Ovary (tissue), 9 donors: ENCODE results near the gene MFNG. TPM values are rescaled to one million over a fixed set of nuclear protein-coding genes. Genes with fewer than 3 reads are reported as not detected.

Experiments
- DNase-seq, 5 donors: peaks; one replicate each; pipeline ENCODE4 v3.0.0-alpha.2; 2019 to 2020
- H3K27ac ChIP-seq, 2 donors: fragments of 200-600 bp; one replicate each; pipeline versions ENCODE4 v1.5.1 to v1.8.0; 2019 to 2022
- H3K27me3 ChIP-seq: fragments of 200-600 bp; one replicate; pipeline ENCODE4 v1.8.0; 2022
- H3K36me3 ChIP-seq: fragments of 200-600 bp; sonication (generic); one replicate; pipeline ENCODE4 v1.5.1; 2019
- H3K4me1 ChIP-seq: one replicate; pipeline ENCODE4 v1.8.1; 2013; ENCODE audit warnings: mild to moderate bottlenecking, moderate library complexity; ENCODE audit not compliant: insufficient read depth
- H3K4me3 ChIP-seq: fragments of 200-600 bp; sonication (generic); one replicate; pipeline ENCODE4 v1.5.1; 2017
- H3K9me3 ChIP-seq, 2 donors: fragments of 200-600 bp in 1 of 2; sonication (generic) in 1 of 2; one replicate each; pipeline versions ENCODE4 v1.5.1 to v1.8.1; 2013 to 2019; ENCODE audit warnings: mild to moderate bottlenecking in 1 of 2, moderate library complexity in 1 of 2
- CTCF ChIP-seq, 3 donors: fragments of 450-650 bp in 2 of 3; fragments of 200-600 bp in 1 of 3; IDR thresholded peaks; one replicate each; pipeline versions ENCODE4 v1.5.1 to v1.8.0; 2016 to 2022; ENCODE audit warnings: antibody characterized with exemption in 3 of 3, mild to moderate bottlenecking in 1 of 3
- EP300 ChIP-seq: sonication (generic); formaldehyde crosslinking; IDR thresholded peaks from one replicate; pipeline ENCODE4 v1.6.1; 2017; ENCODE audit warnings: antibody characterized with exemption
- POLR2A ChIP-seq: fragments of 450-650 bp; IDR thresholded peaks from one replicate; pipeline ENCODE4 v1.6.1; 2017; ENCODE audit warnings: antibody characterized with exemption, mild to moderate bottlenecking, moderate library complexity
- WGBS, 3 donors: extraction: QIAGEN DNeasy Blood & Tissue Kit in 1 of 3; methylation state at CpG; one replicate each; pipeline versions ENCODE4 v1.1.5 to v1.1.7; 2013 to 2017; 5-methylcytosine and 5-hydroxymethylcytosine counted together
- intact Hi-C, 4 donors: fragments of 100-400 bp; cut with DNase I; formaldehyde crosslinking; loops; one replicate each; pipeline versions ENCODE4 v1.11.0 to v1.15.1; 2022 to 2023
- polyA plus RNA-seq, 2 donors: library from polyadenylated mRNA; stranded (reverse); fragments of 200-250 nt in 1 of 2; fragments of 350-450 nt in 1 of 2; fragmentation: Illumina TruSeq in 1 of 2; extraction: RNeasy Lipid Tissue Mini Kit (QIAGEN cat#74804) in 1 of 2; gene quantifications; one replicate each; pipeline ENCODE4 v1.2.3, GENCODE V29; 2013 to 2014
- total RNA-seq, 7 donors: library from RNA; depleted of rRNA in 2 of 7; stranded (reverse); fragments of >200 nt in 2 of 7; fragmentation: NEBNext Ultra II Directional in 3 of 7; extraction: Animal tissue kit (Norgen Biotek cat#: 25700) in 3 of 7; gene quantifications; one replicate each; pipeline versions ENCODE4 v1.1.0 to v1.2.4, GENCODE V29; 2016 to 2023
- donor health status: DM: no; HTN: no; CAD: no; lungs with moderate emphysema.
- donor health status: DM: no; HTN: no; CAD: no.
- donor health status: Bipolar disorder and iron deficiency.
- donor health status: DM: yes; HTN: yes; CAD: no.
- donor health status: DM: no; HTN: no; CAD: no.
- donor health status: DM: yes; HTN: yes; CAD: no.

Gene MFNG
- total and polyA plus RNA-seq, 9 donors = 4.4 to 11.1 (median 7.1) TPM

DNA sequence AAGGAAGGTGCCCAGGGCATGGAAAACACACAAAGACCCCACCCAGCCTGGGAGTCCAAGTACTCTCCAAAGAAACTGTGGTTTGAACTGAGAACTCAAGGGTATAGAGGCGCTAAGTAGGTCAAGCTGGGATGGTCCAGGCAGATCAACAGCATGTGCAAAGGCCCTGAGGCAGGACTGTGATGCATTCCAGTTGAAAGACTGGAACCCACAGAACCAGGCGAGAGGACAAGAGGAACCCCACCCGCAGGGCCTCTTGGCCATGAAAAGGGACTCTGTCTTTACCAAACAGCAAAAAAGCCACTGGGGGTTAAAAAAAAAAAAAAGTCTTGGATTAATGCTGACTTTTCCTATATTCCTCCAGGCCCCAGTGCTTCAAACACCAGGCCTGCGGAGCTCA lies 18.8 kb upstream of the MFNG start:
- Histone ChIP-seq H3K9me3 (no peaks in the 10 kb centered on the region), H3K36me3 (no peaks in the 10 kb centered on the region), H3K4me1 (peaks cover 16% of the 10 kb centered on the region), H3K4me3 (no peak overlapping the region), H3K27me3 (no peaks in the 10 kb centered on the region), H3K27ac (no peak overlapping the region)
- no peak for DNase-seq
- intact Hi-C loops = no loop called here
- TF ChIP-seq POLR2A (no peak), CTCF (IDR thresholded peaks at IDR 0.05) (no peak), EP300 (no peak)
- WGBS, 3 donors = 97 to 99% (median 98%) methylated on average over 4 of the region's 4 CpGs

GRCh38 chr22:37503850-37504249 lies 17.7 kb upstream of the MFNG start:
- no peaks in the 10 kb centered on the region for H3K36me3 ChIP-seq
- no peak overlapping the region for H3K4me3 ChIP-seq
- DNase-seq = no peak
- no peak for TF ChIP-seq POLR2A
- TF ChIP-seq EP300 = no peak
- no peak for TF ChIP-seq CTCF (IDR thresholded peaks at IDR 0.05)
- intact Hi-C loops = no loop called here
- peaks cover 16% of the 10 kb centered on the region for H3K4me1 ChIP-seq
- no peak overlapping the region for H3K27ac ChIP-seq
- no peaks in the 10 kb centered on the region for H3K9me3 ChIP-seq
- no peaks in the 10 kb centered on the region for H3K27me3 ChIP-seq
- 78 to 82% (median 81%) methylated on average over 11 of the region's 11 CpGs for WGBS, 3 donors

DNA sequence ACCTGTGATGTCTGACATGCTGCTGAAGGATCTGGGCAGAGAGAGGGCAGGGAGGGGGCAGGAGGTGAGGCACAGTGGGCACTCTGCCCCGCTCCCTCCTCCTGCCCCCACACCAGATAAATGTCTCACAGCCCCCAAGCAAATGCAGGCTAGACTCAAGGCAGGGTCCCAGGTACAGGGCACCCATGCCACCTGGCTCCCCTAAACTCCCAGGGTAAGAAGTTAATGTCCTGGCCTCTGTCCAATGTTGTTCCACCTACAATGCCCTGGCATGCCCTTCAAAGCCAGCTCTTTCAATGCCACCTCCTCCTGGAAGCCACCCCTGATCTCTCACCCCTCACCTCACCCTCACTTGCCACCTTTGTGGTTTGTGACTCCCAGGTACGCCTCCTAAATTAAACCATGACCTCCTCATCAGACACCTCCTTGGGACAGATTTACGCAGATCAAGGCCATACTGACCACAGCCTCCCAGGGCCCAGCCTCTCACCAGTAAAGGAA lies 17.0 kb upstream of the MFNG start:
- TF ChIP-seq POLR2A = no peak
- no peak for TF ChIP-seq EP300
- no peak for TF ChIP-seq CTCF (IDR thresholded peaks at IDR 0.05)
- H3K9me3 ChIP-seq = no peaks in the 10 kb centered on the region
- peaks cover 16% of the 10 kb centered on the region for H3K4me1 ChIP-seq
- intact Hi-C loops = no loop called here
- no peaks in the 10 kb centered on the region for H3K27me3 ChIP-seq
- 92 to 99% (median 94%) methylated on average over 3 of the region's 3 CpGs for WGBS, 3 donors
- H3K27ac ChIP-seq = no peak overlapping the region
- H3K36me3 ChIP-seq = no peaks in the 10 kb centered on the region
- no peak overlapping the region for H3K4me3 ChIP-seq
- DNase-seq = no peak

- H3K27me3 ChIP-seq = no peaks in the 10 kb centered on the region
- H3K4me3 ChIP-seq = no peak overlapping the region
- no peaks in the 10 kb centered on the region for H3K36me3 ChIP-seq
- intact Hi-C loops = no loop called here
- peaks cover 16% of the 10 kb centered on the region for H3K4me1 ChIP-seq
- TF ChIP-seq CTCF (IDR thresholded peaks at IDR 0.05) (no peak), POLR2A (no peak), EP300 (no peak)
- H3K27ac ChIP-seq = no peak overlapping the region
- DNase-seq = no peak
- no peaks in the 10 kb centered on the region for H3K9me3 ChIP-seq
- WGBS, 3 donors = 83 to 91% (median 89%) methylated on average over 16 of the region's 16 CpGs
These were observed 16.4 kb upstream of the MFNG start for GRCh38 chr22:37502342-37503182.
